ENCODE measurements around the gene ADNP.

Gene ADNP

DNA sequence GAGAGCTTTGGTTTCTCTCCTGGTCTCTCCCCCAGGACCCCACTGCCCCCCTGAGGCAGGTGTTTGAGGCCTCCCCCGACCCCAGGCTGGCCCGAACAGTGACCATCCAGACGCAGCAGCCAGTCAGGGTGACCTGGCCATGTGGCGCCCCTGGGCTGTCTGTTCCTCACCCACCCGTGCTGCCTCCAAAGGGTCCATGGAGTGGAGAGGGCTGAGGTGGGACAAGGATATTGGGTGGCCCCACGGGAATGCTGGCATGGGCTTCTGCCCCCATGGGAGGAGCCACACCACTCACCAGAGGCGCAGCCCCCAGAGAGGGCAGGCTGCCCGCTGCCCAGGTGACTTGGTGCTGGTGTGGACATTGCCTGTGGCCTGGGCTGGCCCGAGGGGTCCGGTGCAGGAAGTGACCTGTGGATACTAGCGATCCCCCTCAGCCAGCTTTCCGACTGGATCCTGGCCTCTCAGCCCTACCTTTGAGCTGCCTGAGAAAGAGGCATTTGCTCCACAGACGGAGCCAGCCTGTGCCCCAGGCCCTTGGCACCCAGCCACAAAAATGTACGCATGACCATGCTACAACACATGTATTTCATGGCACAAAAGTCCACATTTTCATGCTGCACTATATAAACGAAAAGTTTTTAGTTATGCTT, 85.5 kb downstream of the ADNP start:
- DNase-seq, result no peak

DNA sequence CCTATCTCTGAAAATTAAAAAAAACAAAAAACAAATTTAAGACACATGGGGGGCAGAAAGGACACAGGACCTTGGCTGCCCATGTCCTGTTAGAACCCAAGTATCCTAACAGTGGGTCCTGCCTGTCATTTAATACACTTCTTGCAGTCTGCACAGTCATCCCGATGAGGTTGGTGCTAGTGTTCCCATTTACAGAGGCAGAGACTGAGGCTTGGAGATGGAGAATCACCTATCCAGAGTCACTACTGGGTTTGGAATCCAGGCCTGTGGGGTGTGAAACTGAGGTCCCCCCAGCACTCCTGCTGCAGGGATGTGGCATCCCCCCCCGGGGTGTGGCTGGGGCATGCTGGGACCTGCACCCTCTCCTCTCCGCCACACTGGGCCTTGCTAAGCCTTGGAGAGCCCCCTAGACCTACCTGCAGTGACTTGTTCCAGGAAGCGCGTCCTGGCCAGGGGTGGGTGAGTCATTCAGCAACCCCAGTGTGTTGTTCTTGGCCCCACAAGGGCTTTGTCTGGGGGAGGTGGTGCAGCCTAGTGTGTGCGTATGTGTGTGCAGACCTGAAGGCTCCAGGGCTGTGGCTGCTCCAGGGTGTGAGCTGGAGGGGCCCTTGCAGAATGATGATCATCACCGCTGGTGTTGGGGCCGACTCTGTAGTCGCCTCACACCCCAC, 86.7 kb downstream of the ADNP start:
- DNase-seq, result no peak

DNA sequence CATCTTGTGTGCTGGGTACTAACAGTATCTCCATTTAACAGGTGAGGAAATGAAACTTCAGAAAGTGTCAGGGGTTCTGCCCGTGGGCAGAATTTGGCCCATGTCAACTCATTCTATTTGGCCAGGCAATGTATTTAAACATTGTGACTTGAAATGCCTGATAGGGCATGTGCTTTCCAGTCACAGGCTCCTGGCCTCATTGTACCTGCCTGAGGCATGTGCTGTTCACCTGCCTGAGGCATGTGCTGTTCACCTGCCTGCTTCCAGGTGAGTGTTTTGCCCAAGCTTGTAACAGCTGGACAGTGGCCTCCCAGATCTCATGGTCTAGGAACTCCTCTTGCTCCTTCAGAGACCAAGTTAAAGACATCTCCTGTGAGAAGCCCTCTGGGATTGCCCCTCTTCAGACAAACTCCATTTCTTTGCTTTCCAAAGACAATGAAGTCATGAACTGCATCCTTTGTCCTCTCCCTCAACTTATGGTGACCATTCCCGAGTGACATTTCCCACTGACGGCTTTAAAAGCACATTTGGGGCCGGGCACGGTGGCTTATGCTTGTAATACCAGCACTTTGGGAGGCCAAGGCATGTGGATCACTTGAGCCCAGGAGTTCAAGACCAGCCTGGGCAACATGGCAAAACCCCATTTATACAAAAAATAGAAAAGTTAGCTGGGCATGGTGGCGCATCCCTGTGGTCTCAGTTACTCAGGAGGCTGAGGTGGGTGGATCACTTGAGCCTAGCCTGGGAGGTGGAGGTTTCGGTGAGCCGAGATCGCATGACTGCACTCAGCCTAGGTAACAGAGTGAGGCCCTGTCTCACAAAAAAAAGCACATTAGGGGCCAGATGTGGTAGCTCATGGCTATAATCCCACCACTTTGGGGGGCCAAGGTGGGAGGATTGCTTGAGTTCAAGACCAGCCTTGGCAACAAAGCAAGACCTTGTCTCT, 87.6 kb downstream of the ADNP start:
- DNase-seq, result no peak

DNA sequence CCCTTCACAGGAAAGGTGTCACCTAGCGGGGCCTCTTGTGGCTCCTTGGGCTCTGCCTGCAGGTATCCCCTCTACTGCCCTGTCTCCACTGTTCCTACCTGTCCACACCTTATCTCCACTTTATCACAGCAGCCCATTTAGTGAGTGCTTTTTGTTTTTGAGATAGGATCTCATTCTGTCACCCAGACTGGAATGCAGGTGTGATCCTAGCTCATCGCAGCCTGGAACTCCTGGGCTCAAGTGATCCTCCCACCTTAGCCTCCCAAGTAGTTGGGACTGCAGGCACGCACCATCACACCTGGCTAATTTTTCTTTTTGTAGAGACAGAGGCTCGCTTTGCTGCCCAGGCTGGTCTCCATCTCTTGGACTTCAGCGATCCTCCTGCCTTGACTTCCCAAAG, 88.4 kb downstream of the ADNP start:
- DNase-seq, result no peak

All from C1 segment of cervical spinal cord (tissue), 14 donors.